Ovary (tissue), 9 donors: ENCODE data around the gene PPM1M. TPM values are rescaled to one million over a fixed set of nuclear protein-coding genes. Genes with fewer than 3 reads are reported as not detected.

Experiments
- DNase-seq, 5 donors: peaks; one replicate each; pipeline ENCODE4 v3.0.0-alpha.2; 2019 to 2020
- H3K27ac ChIP-seq, 2 donors: fragments of 200-600 bp; one replicate each; pipeline versions ENCODE4 v1.5.1 to v1.8.0; 2019 to 2022
- H3K27me3 ChIP-seq: fragments of 200-600 bp; one replicate; pipeline ENCODE4 v1.8.0; 2022
- H3K36me3 ChIP-seq: fragments of 200-600 bp; sonication (generic); one replicate; pipeline ENCODE4 v1.5.1; 2019
- H3K4me1 ChIP-seq: one replicate; pipeline ENCODE4 v1.8.1; 2013; ENCODE audit warnings: mild to moderate bottlenecking, moderate library complexity; ENCODE audit not compliant: insufficient read depth
- H3K4me3 ChIP-seq: fragments of 200-600 bp; sonication (generic); one replicate; pipeline ENCODE4 v1.5.1; 2017
- H3K9me3 ChIP-seq, 2 donors: fragments of 200-600 bp in 1 of 2; sonication (generic) in 1 of 2; one replicate each; pipeline versions ENCODE4 v1.5.1 to v1.8.1; 2013 to 2019; ENCODE audit warnings: mild to moderate bottlenecking in 1 of 2, moderate library complexity in 1 of 2
- CTCF ChIP-seq, 3 donors: fragments of 450-650 bp in 2 of 3; fragments of 200-600 bp in 1 of 3; IDR thresholded peaks; one replicate each; pipeline versions ENCODE4 v1.5.1 to v1.8.0; 2016 to 2022; ENCODE audit warnings: antibody characterized with exemption in 3 of 3, mild to moderate bottlenecking in 1 of 3
- EP300 ChIP-seq: sonication (generic); formaldehyde crosslinking; IDR thresholded peaks from one replicate; pipeline ENCODE4 v1.6.1; 2017; ENCODE audit warnings: antibody characterized with exemption
- POLR2A ChIP-seq: fragments of 450-650 bp; IDR thresholded peaks from one replicate; pipeline ENCODE4 v1.6.1; 2017; ENCODE audit warnings: antibody characterized with exemption, mild to moderate bottlenecking, moderate library complexity
- WGBS, 3 donors: extraction: QIAGEN DNeasy Blood & Tissue Kit in 1 of 3; methylation state at CpG; one replicate each; pipeline versions ENCODE4 v1.1.5 to v1.1.7; 2013 to 2017; 5-methylcytosine and 5-hydroxymethylcytosine counted together
- intact Hi-C, 4 donors: fragments of 100-400 bp; cut with DNase I; formaldehyde crosslinking; loops; one replicate each; pipeline versions ENCODE4 v1.11.0 to v1.15.1; 2022 to 2023
- polyA plus RNA-seq, 2 donors: library from polyadenylated mRNA; stranded (reverse); fragments of 200-250 nt in 1 of 2; fragments of 350-450 nt in 1 of 2; fragmentation: Illumina TruSeq in 1 of 2; extraction: RNeasy Lipid Tissue Mini Kit (QIAGEN cat#74804) in 1 of 2; gene quantifications; one replicate each; pipeline ENCODE4 v1.2.3, GENCODE V29; 2013 to 2014
- total RNA-seq, 7 donors: library from RNA; depleted of rRNA in 2 of 7; stranded (reverse); fragments of >200 nt in 2 of 7; fragmentation: NEBNext Ultra II Directional in 3 of 7; extraction: Animal tissue kit (Norgen Biotek cat#: 25700) in 3 of 7; gene quantifications; one replicate each; pipeline versions ENCODE4 v1.1.0 to v1.2.4, GENCODE V29; 2016 to 2023
- donor health status: DM: no; HTN: no; CAD: no; lungs with moderate emphysema.
- donor health status: DM: no; HTN: no; CAD: no.
- donor health status: Bipolar disorder and iron deficiency.
- donor health status: DM: yes; HTN: yes; CAD: no.
- donor health status: DM: no; HTN: no; CAD: no.
- donor health status: DM: yes; HTN: yes; CAD: no.

The PPM1M gene
- total and polyA plus RNA-seq, 9 donors, result 15.4 to 48.4 (median 25.7) TPM

- Histone ChIP-seq H3K4me3 (no peak overlapping the region), H3K4me1 (peaks cover 3% of the 10 kb centered on the region), H3K36me3 (peaks cover 2% of the 10 kb centered on the region), H3K27me3 (no peaks in the 10 kb centered on the region), H3K9me3 (no peaks in the 10 kb centered on the region), H3K27ac (no peak overlapping the region)
- peak in 2 of 5 donors; percentile 20 to 30 for DNase-seq
- 79 to 85% (median 81%) methylated on average over 16 of the region's 16 CpGs for WGBS, 3 donors
- TF ChIP-seq POLR2A, result no peak
- no peak for TF ChIP-seq CTCF (IDR thresholded peaks at IDR 0.05)
- TF ChIP-seq EP300, result no peak
- intact Hi-C loops, result no loop called here
These were observed 14.6 kb upstream of the PPM1M start for GRCh38 chr3:52230889-52231499.

DNA sequence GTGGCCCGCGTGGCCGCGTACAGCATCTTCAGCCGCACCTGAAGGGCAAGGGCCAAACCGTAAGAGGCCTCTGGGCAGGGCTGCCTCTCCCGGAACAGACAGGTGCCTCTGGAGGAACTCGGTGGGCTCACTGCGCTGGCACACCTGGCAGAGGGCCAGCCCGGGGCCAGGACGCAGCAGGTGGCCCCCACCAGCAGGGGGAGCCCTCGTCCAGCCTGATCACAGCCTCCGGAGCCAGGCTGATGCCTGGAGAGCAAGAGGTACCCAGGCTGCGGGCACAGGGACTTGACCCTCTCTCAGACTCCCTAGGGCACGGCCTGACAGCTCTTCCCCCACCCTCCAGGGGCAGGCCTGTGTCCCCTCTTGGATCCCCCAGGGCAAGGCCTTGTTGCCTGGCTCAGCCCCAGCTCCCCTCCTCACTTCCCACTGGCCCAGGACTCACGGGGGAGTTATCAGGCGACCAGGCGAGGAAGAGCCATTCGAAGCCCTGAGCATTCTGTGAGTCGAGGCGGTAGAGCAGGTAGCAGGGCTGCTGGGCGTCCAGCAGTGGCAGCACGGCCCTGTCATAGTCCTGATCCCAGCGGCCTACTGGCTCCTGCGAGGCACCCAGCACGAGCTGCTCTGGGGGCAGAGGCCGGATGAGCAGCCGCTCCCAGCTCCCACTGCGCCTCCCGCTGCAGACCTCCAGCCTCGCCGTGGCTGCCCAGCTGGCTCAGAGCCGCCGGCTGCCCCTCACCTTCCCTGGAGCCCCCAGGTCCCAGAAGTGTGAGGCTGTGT, 13.9 kb upstream of the PPM1M start:
- intact Hi-C loops, result no loop called here
- no peaks in the 10 kb centered on the region for H3K27me3 ChIP-seq
- TF ChIP-seq POLR2A, result no peak
- TF ChIP-seq CTCF (IDR thresholded peaks at IDR 0.05), result peak; percentile 8 to 57 (median 44)
- TF ChIP-seq EP300, result no peak
- no peaks in the 10 kb centered on the region for H3K9me3 ChIP-seq
- H3K36me3 ChIP-seq, result peaks cover 2% of the 10 kb centered on the region
- WGBS, 3 donors, result 70 to 77% (median 74%) methylated on average over 30 to 34 of the region's 34 CpGs
- H3K4me3 ChIP-seq, result no peak overlapping the region
- H3K4me1 ChIP-seq, result peaks cover 8% of the 10 kb centered on the region
- DNase-seq, result peak; percentile 45 to 79 (median 69)
- H3K27ac ChIP-seq, result no peak overlapping the region

- no peak for TF ChIP-seq POLR2A
These were observed 13.1 kb upstream of the PPM1M start for GRCh38 chr3:52232279-52233107.

GRCh38 chr3:52233108-52233591, 12.4 kb upstream of the PPM1M start:
- DNase-seq, result peak in 1 of 5 donors; percentile 21
- Histone ChIP-seq H3K4me3 (no peak overlapping the region), H3K9me3 (no peaks in the 10 kb centered on the region), H3K4me1 (peaks cover 14% of the 10 kb centered on the region), H3K36me3 (peaks cover 2% of the 10 kb centered on the region), H3K27ac (no peak overlapping the region), H3K27me3 (no peaks in the 10 kb centered on the region)
- intact Hi-C loops, result no loop called here
- TF ChIP-seq EP300 (no peak), CTCF (IDR thresholded peaks at IDR 0.05) (no peak), POLR2A (no peak)
- WGBS, 3 donors, result 84 to 94% (median 89%) methylated on average over 5 of the region's 5 CpGs

More at GRCh38 chr3:52232279-52233107, 13.1 kb upstream of the PPM1M start:
- Histone ChIP-seq H3K36me3 (peaks cover 2% of the 10 kb centered on the region), H3K27me3 (no peaks in the 10 kb centered on the region), H3K4me3 (no peak overlapping the region), H3K9me3 (no peaks in the 10 kb centered on the region), H3K27ac (no peak overlapping the region), H3K4me1 (peaks cover 14% of the 10 kb centered on the region)
- peak in 1 of 5 donors; percentile 25 for DNase-seq
- intact Hi-C loops, result no loop called here
- 81 to 87% (median 83%) methylated on average over 27 to 28 of the region's 28 CpGs for WGBS, 3 donors
